SH-SY5Y (cell line): Measurements from ENCODE around the gene MUC4.

ENCODE experiments used
- GATA2 ChIP-seq: IDR thresholded peaks from 2 replicates; pipeline ENCODE4 v1.6.1; 2011; ENCODE audit warnings: mild to moderate bottlenecking, low read depth, low read length
- GATA3 ChIP-seq: IDR thresholded peaks from 2 replicates; pipeline ENCODE4 v1.6.1; 2011; ENCODE audit warnings: low read depth, mild to moderate bottlenecking, low read length, moderate library complexity

The MUC4 gene

DNA sequence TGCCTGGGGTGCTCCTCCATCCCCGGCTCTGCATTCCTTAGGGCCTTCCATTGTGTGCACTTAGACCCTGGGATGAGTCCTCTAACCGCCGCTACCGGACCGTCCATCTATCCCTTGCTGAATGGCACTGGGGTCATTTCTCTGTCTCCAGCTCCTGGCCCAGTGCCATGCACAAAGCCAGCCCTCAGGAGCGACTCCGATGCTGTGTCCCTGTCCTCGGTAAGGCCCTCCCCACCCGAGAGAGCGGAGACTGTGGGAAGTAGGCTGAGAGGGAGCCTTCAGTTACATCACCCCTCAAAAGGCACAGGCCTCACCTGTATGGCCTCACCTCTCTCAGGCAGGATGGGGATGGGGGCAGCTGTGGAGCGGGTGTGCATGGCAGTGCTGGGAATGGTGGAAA is 33.8 kb downstream of the MUC4 start:
- TF ChIP-seq GATA3 (no peak), GATA2 (no peak)

- no peak for TF ChIP-seq GATA2
- no peak for TF ChIP-seq GATA3
These were observed 36.8 kb downstream of the MUC4 start for GRCh38 chr3:195774917-195775316.

- TF ChIP-seq GATA2 (no peak), GATA3 (no peak)
These were observed 37.7 kb downstream of the MUC4 start for GRCh38 chr3:195773956-195774537.

- TF ChIP-seq GATA2, result no peak
- TF ChIP-seq GATA3, result no peak
These were observed 40.0 kb downstream of the MUC4 start for GRCh38 chr3:195771646-195772300.

DNA sequence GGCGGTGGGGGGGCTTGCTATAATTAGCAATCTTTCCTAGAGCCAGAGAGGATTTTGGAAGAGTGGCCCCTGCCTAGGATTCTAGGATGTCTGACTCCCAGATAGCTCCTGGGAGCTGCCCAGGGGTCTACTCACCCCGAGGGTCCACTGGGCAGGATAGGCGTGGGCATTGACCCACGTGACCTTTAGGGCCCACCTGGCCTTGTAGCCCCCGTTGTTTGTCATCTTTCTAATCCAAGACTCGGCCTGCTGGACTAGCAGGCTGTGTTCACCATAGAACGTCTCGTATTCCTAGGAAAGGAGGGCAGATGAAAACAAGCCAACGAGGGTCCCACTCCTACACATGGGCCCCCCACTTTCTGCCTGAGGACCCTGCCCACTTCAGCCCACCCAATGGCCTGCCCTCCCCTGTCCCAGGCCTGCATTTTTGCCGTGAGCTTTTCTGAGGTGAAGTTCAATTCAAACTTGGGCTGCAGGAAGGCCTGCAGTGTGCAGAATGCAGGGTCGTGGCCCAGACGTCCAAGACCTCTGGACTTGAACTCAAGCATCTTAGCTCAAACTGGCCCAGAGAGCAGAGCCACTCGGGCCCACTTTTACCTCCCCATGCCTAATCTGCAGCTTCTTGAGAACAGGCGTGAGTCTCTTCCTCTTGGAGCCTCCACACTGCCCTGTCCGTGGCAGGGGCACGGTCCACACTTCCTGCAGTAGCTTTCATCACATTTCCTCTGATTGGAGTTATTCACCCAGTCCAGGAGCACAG is 41.5 kb downstream of the MUC4 start:
- TF ChIP-seq GATA3 (no peak), GATA2 (no peak)

DNA sequence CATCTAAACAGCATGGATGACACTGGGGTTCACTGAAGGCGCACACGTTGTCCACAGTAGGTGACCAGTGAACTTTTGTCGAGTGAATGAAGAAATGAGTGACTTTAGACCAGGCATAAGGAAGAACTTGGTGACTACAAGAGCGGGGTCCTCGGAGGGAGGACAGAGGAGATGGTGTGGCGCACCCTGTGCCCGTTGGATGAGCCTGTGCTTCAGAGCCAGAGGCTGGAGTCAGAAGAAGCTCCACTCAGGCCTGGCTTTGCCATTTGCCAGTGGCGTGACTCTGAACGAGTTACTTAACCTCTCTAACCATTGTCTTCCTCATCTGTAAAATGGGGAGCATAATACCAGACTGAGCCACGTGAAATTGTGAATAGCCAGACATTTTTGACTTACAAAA is 42.2 kb downstream of the MUC4 start:
- TF ChIP-seq GATA2 (no peak), GATA3 (no peak)

DNA sequence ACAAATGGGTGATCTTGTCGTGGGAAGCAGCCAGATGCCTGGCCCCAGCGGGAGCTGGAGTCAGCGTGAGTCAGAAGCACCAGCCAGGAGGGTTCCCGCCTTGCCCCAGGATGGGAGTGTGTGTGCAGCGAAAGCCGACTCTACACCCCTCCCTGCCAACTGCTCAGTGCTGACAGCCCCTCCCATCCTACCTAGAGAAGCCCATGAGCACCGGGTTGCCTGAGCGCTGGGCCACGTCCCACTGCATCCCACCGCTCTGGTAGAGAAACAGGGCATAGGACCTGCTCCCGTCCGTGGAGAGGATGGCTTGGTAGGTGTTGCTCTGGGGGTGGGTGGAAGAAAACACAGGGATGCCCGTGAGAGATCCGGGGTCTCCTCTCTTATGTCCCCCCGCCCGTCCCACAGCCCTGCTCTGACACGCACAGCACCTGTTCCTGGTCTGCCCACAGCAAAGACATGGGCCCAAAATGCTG is 42.9 kb downstream of the MUC4 start:
- no peak for TF ChIP-seq GATA3
- no peak for TF ChIP-seq GATA2

- TF ChIP-seq GATA2, result no peak
- TF ChIP-seq GATA3, result no peak
These were observed 43.3 kb downstream of the MUC4 start for GRCh38 chr3:195768414-195768813.

GRCh38 chr3:195767792-195768191 is 43.9 kb downstream of the MUC4 start:
- no peak for TF ChIP-seq GATA3
- no peak for TF ChIP-seq GATA2

DNA sequence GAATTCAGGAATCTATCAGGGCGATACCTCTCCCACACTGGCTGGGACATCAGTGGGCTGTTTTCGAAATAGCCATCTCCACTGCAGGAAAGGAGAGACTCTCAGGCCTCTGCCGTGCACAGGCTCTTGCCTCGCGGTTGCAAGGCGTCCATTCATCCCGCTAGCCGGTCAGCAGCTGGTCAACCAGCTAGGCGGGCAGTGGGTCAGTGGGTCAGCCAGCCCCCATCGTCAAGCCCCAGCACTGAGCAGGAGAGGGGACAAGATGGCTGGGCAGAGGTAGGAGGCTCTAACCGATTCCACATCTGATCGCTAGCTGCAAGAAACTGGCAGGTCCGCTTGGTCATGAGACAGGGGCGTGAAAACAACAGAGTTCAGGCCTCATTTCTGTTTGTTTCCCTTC is 45.1 kb downstream of the MUC4 start:
- TF ChIP-seq GATA3 (no peak), GATA2 (no peak)

GRCh38 chr3:195764961-195765706 is 46.6 kb downstream of the MUC4 start:
- TF ChIP-seq GATA2, result no peak
- TF ChIP-seq GATA3, result no peak

- TF ChIP-seq GATA2 (no peak), GATA3 (no peak)
These were observed 47.6 kb downstream of the MUC4 start for GRCh38 chr3:195763843-195764825.
